Activated naive CD8-positive, alpha-beta T cell treated with anti-CD3 and anti-CD28 coated beads for 36 hours (primary cell): ENCODE results near the gene CHEK1. TPM values are rescaled to one million over a fixed set of nuclear protein-coding genes. Genes with fewer than 3 reads are reported as not detected.

Experiments
- DNase-seq: peaks from one replicate; pipeline ENCODE4 v3.0.0; 2021
- H3K27ac Mint-ChIP-seq: one replicate; pipeline ENCODE4 v1.8.0; 2022; ENCODE audit warnings: mild to moderate bottlenecking, moderate library complexity, mixed read lengths
- H3K27me3 Mint-ChIP-seq: one replicate; pipeline ENCODE4 v1.8.0; 2022; ENCODE audit warnings: mild to moderate bottlenecking, mixed read lengths
- H3K36me3 Mint-ChIP-seq: one replicate; pipeline ENCODE4 v1.8.0; 2021; ENCODE audit warnings: mild to moderate bottlenecking, mixed read lengths
- H3K4me1 Mint-ChIP-seq: one replicate; pipeline ENCODE4 v1.8.0; 2021; ENCODE audit warnings: mixed read lengths
- H3K4me3 Mint-ChIP-seq: one replicate; pipeline ENCODE4 v1.8.0; 2022; ENCODE audit warnings: mild to moderate bottlenecking, moderate library complexity, mixed read lengths
- H3K9me3 Mint-ChIP-seq: one replicate; pipeline ENCODE4 v1.8.0; 2022; ENCODE audit warnings: mixed read lengths
- total RNA-seq, 2 experiments: library from RNA; stranded (reverse); gene quantifications; one replicate each; pipeline ENCODE4 v1.2.3, GENCODE V29; 2021

Gene CHEK1
- total RNA-seq, 2 experiments from 2014 or later: 151 to 163 TPM

- H3K27ac Mint-ChIP-seq: no peak overlapping the region
Measured at GRCh38 chr11:125667151-125667550, 42.2 kb downstream of the CHEK1 start.

DNA sequence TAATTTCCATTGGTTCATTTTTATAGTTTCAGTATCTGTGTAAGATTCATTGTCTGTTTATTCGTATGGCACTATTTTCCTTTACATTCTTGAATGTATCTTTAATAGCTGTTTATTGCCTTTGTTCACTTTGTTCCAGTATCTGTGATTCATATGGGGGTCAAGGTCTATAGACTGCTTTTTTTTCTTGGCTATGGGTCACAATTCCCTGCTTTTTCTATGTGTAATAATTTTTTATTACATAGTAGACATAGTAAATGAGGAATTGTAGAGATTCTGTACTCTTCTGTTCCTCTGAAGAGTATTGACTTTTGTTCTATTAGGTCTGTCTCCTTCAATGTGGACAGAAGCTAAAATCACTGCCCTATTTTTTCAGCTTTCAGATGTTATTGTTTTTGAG is 45.2 kb downstream of the CHEK1 start:
- Mint-ChIP-seq H3K9me3 (peaks cover 16% of the 10 kb centered on the region), H3K4me3 (no peak overlapping the region), H3K36me3 (peaks cover 56% of the 10 kb centered on the region), H3K27ac (no peak overlapping the region), H3K27me3 (no peaks in the 10 kb centered on the region), H3K4me1 (no peaks in the 10 kb centered on the region)
- no peak for DNase-seq

More at GRCh38 chr11:125667151-125667550, 42.2 kb downstream of the CHEK1 start:
- H3K4me3 Mint-ChIP-seq: no peak overlapping the region
- H3K36me3 Mint-ChIP-seq: peaks cover 79% of the 10 kb centered on the region
- H3K9me3 Mint-ChIP-seq: peaks cover 24% of the 10 kb centered on the region
- DNase-seq: no peak
- H3K27me3 Mint-ChIP-seq: no peaks in the 10 kb centered on the region
- peaks cover 3% of the 10 kb centered on the region for H3K4me1 Mint-ChIP-seq

GRCh38 chr11:125671561-125671960 is 46.6 kb downstream of the CHEK1 start:
- Mint-ChIP-seq H3K4me1 (no peaks in the 10 kb centered on the region), H3K27ac (no peak overlapping the region), H3K27me3 (no peaks in the 10 kb centered on the region), H3K36me3 (peaks cover 50% of the 10 kb centered on the region), H3K9me3 (peaks cover 6% of the 10 kb centered on the region), H3K4me3 (no peak overlapping the region)
- no peak for DNase-seq

DNA sequence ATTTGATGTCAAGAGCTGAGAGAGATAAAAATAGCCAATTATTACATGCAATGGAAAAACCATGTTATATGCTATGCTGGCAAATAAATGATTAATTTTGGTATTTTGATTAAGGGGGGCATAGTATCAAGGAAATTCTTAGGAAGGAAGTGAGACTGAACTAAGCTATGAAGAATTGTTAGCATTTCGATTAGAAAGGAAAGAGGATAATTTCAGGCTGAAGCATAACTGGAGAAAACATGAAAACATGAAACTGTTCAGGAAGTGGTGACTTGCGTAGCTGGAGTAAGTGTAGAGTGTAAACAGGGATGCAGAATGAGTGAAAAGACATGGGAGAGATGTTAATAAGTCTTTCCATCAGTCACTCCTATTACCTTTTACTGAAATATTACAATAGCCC is 49.2 kb downstream of the CHEK1 start:
- H3K4me3 Mint-ChIP-seq: no peak overlapping the region
- no peak for DNase-seq
- no peak overlapping the region for H3K27ac Mint-ChIP-seq
- no peaks in the 10 kb centered on the region for H3K4me1 Mint-ChIP-seq
- no peaks in the 10 kb centered on the region for H3K27me3 Mint-ChIP-seq
- H3K9me3 Mint-ChIP-seq: no peaks in the 10 kb centered on the region
- H3K36me3 Mint-ChIP-seq: peaks cover 47% of the 10 kb centered on the region

DNA sequence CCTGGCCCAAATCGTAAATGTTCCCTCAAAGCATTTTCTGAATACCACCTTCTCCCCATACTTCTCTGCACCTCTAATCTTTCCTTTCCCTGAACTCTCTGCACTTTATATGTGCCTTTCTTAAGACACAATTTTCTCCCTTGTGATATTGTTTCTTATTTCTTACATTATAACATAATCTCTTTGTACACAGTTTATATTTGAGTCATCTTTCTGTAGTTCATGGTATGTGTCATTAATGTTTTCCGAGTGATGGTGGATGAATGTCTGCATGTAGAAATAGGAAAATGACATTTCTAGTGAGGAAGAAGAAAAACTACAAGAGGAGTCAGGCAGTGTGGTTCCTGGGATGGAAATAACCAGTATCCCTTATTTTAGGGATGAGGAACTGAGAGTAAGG is 50.2 kb downstream of the CHEK1 start:
- H3K27ac Mint-ChIP-seq: no peak overlapping the region
- H3K9me3 Mint-ChIP-seq: no peaks in the 10 kb centered on the region
- peaks cover 46% of the 10 kb centered on the region for H3K36me3 Mint-ChIP-seq
- no peaks in the 10 kb centered on the region for H3K4me1 Mint-ChIP-seq
- DNase-seq: no peak
- no peak overlapping the region for H3K4me3 Mint-ChIP-seq
- no peaks in the 10 kb centered on the region for H3K27me3 Mint-ChIP-seq

- H3K4me1 Mint-ChIP-seq: no peaks in the 10 kb centered on the region
- no peak overlapping the region for H3K27ac Mint-ChIP-seq
- no peaks in the 10 kb centered on the region for H3K27me3 Mint-ChIP-seq
- H3K36me3 Mint-ChIP-seq: peaks cover 36% of the 10 kb centered on the region
- DNase-seq: no peak
- no peaks in the 10 kb centered on the region for H3K9me3 Mint-ChIP-seq
- no peak overlapping the region for H3K4me3 Mint-ChIP-seq
Measured at GRCh38 chr11:125679397-125679796, 54.4 kb downstream of the CHEK1 start.

DNA sequence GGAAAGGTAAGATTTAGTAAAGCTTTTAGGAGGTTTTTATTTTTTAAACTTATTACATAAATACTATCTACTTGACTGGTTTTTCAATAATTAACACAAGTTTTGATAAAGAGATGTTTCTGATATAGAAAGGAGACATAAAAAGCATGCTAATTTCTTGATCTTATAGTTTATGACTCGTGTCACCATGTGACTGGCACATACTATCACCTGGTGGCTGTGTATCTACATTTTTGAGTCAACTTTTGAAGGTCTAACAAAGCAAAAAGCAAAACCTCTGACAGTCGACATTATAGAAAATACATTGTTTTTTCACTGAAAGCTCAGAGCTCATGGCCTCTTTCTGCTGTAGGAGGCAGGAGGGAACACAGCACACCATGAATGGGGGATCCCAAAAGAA is 54.9 kb downstream of the CHEK1 start:
- H3K36me3 Mint-ChIP-seq: peaks cover 36% of the 10 kb centered on the region
- no peaks in the 10 kb centered on the region for H3K27me3 Mint-ChIP-seq
- DNase-seq: no peak
- no peaks in the 10 kb centered on the region for H3K9me3 Mint-ChIP-seq
- no peaks in the 10 kb centered on the region for H3K4me1 Mint-ChIP-seq
- H3K4me3 Mint-ChIP-seq: no peak overlapping the region
- no peak overlapping the region for H3K27ac Mint-ChIP-seq

DNA sequence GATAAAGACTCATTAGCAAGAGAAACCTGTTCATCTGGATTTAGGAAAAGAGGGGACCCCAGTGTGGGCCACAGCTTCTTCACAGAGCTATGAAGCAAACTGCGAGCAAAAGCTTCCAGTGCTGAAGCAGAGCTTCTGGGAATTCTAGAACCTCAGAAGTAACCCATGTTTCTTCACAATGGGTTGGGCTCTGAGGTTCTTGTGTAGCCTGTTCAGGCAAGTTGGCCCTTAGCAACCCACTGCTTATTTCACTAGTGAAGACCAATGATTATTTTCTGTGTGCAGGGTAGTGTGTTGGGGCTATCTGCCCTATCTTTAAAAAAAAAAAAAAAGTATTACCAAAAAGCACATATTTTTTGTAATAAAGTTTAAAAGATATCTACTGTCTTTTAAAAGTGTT is 55.8 kb downstream of the CHEK1 start, which contains the start of gene ACRV1:
Gene ACRV1 (minus strand): TSS at position 101 of the 400 bp plus-strand sequence. CDS start 67 bp downstream, at position 34.
- Mint-ChIP-seq H3K27me3 (no peaks in the 10 kb centered on the region), H3K27ac (no peak within 1 kb of the TSS), H3K36me3 (peaks cover 37% of the 10 kb centered on the region), H3K9me3 (no peaks in the 10 kb centered on the region), H3K4me1 (no peaks in the 10 kb centered on the region), H3K4me3 (no peak within 1 kb of the TSS)
- DNase-seq: no peak

GRCh38 chr11:125685228-125685627 is 60.3 kb downstream of the CHEK1 start:
- no peaks in the 10 kb centered on the region for H3K4me1 Mint-ChIP-seq
- no peaks in the 10 kb centered on the region for H3K9me3 Mint-ChIP-seq
- DNase-seq: no peak
- peaks cover 9% of the 10 kb centered on the region for H3K36me3 Mint-ChIP-seq
- H3K27me3 Mint-ChIP-seq: no peaks in the 10 kb centered on the region
- no peak overlapping the region for H3K27ac Mint-ChIP-seq
- no peak overlapping the region for H3K4me3 Mint-ChIP-seq

DNA sequence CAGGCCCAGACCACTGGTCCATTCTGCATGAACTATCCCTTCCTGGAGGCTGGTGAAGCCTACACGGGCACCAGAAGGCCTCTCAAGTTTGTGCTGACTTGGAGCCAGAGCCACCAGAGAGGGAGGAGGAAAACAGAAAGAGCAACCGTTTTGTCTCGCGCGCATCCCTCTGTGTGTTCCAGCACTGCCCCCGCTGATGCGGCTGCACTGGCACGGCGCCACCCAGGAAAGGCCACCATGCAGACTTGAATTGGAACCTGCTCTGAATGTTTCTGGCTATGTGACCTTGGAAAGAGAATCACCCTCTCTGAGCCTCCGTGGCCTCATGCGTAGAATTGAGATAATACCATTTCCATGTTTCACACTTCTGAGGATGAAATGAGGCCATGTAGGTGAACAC is 63.1 kb downstream of the CHEK1 start:
- Mint-ChIP-seq H3K36me3 (peaks cover 5% of the 10 kb centered on the region), H3K4me1 (no peaks in the 10 kb centered on the region), H3K4me3 (no peak overlapping the region), H3K9me3 (no peaks in the 10 kb centered on the region), H3K27ac (no peak overlapping the region), H3K27me3 (no peaks in the 10 kb centered on the region)
- no peak for DNase-seq

- Mint-ChIP-seq H3K4me1 (no peaks in the 10 kb centered on the region), H3K36me3 (peaks cover 5% of the 10 kb centered on the region), H3K27ac (no peak overlapping the region), H3K9me3 (no peaks in the 10 kb centered on the region), H3K4me3 (no peak overlapping the region), H3K27me3 (peaks cover 2% of the 10 kb centered on the region)
- DNase-seq: no peak
Measured at GRCh38 chr11:125688632-125689031, 63.7 kb downstream of the CHEK1 start.

- peaks cover 4% of the 10 kb centered on the region for H3K27me3 Mint-ChIP-seq
- H3K4me1 Mint-ChIP-seq: no peaks in the 10 kb centered on the region
- H3K27ac Mint-ChIP-seq: no peak overlapping the region
- no peak overlapping the region for H3K4me3 Mint-ChIP-seq
- H3K9me3 Mint-ChIP-seq: no peaks in the 10 kb centered on the region
- H3K36me3 Mint-ChIP-seq: peaks cover 5% of the 10 kb centered on the region
- no peak for DNase-seq
Measured at GRCh38 chr11:125689274-125689859, 64.4 kb downstream of the CHEK1 start.

DNA sequence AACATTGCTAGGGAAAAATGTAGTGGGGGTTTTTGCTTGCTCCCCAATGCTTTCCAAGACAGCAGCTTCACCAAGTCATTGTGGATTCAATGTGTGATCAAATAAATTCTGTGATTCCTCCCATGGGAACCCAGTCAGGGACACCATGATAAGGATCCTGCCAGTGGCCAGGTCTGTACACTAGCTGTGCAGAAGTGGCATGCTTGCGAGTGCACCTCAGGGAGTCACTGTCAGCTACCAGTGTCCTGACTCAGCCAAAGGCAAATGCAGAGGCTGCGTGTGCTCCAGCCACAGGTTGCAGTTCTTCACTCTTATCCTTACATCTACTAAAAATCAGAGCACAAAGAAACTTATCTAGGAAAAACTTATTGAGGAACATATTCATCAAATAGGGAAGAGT is 65.0 kb downstream of the CHEK1 start:
- no peaks in the 10 kb centered on the region for H3K4me1 Mint-ChIP-seq
- H3K4me3 Mint-ChIP-seq: no peak overlapping the region
- H3K36me3 Mint-ChIP-seq: peaks cover 5% of the 10 kb centered on the region

DNA sequence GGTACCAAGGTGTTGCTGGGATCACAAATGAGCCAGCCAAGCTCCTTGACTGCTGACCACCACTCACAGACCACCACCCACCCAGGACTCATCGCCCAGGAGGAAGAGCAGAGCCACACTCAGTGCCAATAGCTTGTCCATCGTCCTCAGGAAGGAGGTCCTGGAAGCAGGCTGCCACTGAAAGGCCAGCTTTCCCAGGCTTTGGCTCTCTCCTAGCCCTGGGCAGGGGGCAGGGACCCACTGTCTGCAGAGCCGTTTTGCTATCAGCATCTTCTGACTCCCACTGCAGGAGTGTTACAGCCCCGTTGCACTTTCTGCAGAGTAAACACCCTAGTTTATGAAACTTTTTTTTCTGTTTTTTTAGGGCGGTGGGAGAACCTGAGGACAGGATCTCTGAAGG is 67.9 kb downstream of the CHEK1 start:
- no peak overlapping the region for H3K27ac Mint-ChIP-seq
- DNase-seq: no peak
- H3K4me1 Mint-ChIP-seq: no peaks in the 10 kb centered on the region
- H3K36me3 Mint-ChIP-seq: no peaks in the 10 kb centered on the region
- H3K4me3 Mint-ChIP-seq: no peak overlapping the region
- H3K9me3 Mint-ChIP-seq: no peaks in the 10 kb centered on the region
- peaks cover 4% of the 10 kb centered on the region for H3K27me3 Mint-ChIP-seq

More for the DNA sequence above, 65.0 kb downstream of the CHEK1 start:
- Mint-ChIP-seq H3K27ac (no peak overlapping the region), H3K9me3 (no peaks in the 10 kb centered on the region), H3K27me3 (peaks cover 4% of the 10 kb centered on the region)
- DNase-seq: no peak

DNA sequence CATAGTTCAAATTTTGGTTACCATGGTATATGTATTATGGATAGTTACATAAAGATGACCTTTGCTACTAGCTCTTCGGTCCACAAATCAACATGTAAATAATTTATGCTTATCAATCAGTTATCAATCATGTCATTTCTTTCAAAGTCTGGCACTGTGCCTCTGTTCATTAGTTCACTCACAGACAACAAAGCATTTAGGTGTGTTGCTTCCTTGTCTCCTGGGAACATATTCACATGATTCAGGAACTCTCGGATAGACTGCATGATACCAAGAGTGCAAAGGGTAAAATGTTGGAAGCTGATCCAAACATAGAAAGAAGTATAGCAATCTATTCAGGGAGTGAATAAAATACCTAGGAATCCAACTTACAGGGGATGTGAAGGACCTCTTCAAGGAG is 70.0 kb downstream of the CHEK1 start:
- Mint-ChIP-seq H3K36me3 (no peaks in the 10 kb centered on the region), H3K4me1 (no peaks in the 10 kb centered on the region), H3K9me3 (no peaks in the 10 kb centered on the region), H3K27me3 (peaks cover 6% of the 10 kb centered on the region), H3K4me3 (no peak overlapping the region), H3K27ac (no peak overlapping the region)
- no peak for DNase-seq

DNA sequence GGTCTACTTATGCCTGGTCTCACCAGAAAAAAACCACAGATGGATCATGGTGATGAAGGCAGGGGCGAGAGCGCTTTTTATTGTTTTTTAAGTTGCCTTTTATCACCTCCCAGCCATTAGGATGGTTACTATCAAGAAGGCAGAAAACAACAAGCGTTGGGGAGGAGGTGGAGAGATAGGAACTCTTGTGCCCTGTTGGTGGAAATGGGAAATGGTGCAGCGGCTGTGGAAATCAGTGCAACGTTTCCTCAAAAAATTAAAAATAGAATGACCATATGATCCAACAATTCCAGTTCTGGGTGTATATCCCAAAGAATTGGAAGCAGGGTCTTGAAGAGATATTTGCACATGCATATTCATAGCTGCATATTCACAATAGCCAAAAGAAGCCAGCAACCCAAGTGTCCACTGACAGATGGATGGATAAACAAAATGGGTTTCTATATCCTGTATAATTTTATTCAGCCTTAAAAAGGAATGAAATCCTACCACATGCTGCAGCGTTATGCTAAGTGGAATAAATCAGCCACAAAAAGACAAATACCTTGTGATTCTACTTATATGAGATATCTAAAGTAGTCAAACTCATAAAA is 76.2 kb downstream of the CHEK1 start:
- H3K4me3 Mint-ChIP-seq: no peak overlapping the region
- H3K9me3 Mint-ChIP-seq: no peaks in the 10 kb centered on the region
- H3K4me1 Mint-ChIP-seq: no peaks in the 10 kb centered on the region

More for the DNA sequence above, 76.2 kb downstream of the CHEK1 start:
- H3K27me3 Mint-ChIP-seq: peaks cover 23% of the 10 kb centered on the region
- no peak for DNase-seq
- no peak overlapping the region for H3K27ac Mint-ChIP-seq
- no peaks in the 10 kb centered on the region for H3K36me3 Mint-ChIP-seq
